Muscle layer of duodenum (tissue), 2 donors: ENCODE results near the gene SLC25A44.
"Not testable (repeated sequence)": the region's sequence is repeated elsewhere in the genome, so short reads cannot be mapped to it uniquely, and the experiment has no call there.

Source experiments
- H3K27ac ChIP-seq: one replicate; pipeline ENCODE4 v1.7.0; 2013; ENCODE audit warnings: mild to moderate bottlenecking, low read length
- H3K27me3 ChIP-seq: one replicate; pipeline ENCODE4 v1.7.0; 2013; ENCODE audit warnings: low read depth, mild to moderate bottlenecking, control low read depth, low read length
- H3K36me3 ChIP-seq, 2 donors: one replicate each; pipeline ENCODE4 v1.7.0; 2013; ENCODE audit warnings: low read length in 2 of 2, control low read depth in 1 of 2, mild to moderate bottlenecking in 1 of 2; ENCODE audit not compliant: insufficient read depth in 2 of 2, control insufficient read depth in 1 of 2
- H3K4me1 ChIP-seq, 2 donors: one replicate each; pipeline ENCODE4 v1.7.0; 2013; ENCODE audit warnings: low read length in 2 of 2, mild to moderate bottlenecking in 2 of 2, control low read depth in 1 of 2, moderate library complexity in 1 of 2; ENCODE audit not compliant: insufficient read depth in 2 of 2, control insufficient read depth in 1 of 2
- H3K4me3 ChIP-seq, 2 donors: one replicate each; pipeline ENCODE4 v1.7.0; 2013; ENCODE audit warnings: low read length in 2 of 2, low read depth in 1 of 2, mild to moderate bottlenecking in 1 of 2
- H3K9me3 ChIP-seq, 2 donors: one replicate each; pipeline ENCODE4 v1.7.0; 2013; ENCODE audit warnings: low read length in 2 of 2, control low read depth in 1 of 2, mild to moderate bottlenecking in 1 of 2; ENCODE audit not compliant: control insufficient read depth in 1 of 2
- donor health status: healthy.

Gene SLC25A44

DNA sequence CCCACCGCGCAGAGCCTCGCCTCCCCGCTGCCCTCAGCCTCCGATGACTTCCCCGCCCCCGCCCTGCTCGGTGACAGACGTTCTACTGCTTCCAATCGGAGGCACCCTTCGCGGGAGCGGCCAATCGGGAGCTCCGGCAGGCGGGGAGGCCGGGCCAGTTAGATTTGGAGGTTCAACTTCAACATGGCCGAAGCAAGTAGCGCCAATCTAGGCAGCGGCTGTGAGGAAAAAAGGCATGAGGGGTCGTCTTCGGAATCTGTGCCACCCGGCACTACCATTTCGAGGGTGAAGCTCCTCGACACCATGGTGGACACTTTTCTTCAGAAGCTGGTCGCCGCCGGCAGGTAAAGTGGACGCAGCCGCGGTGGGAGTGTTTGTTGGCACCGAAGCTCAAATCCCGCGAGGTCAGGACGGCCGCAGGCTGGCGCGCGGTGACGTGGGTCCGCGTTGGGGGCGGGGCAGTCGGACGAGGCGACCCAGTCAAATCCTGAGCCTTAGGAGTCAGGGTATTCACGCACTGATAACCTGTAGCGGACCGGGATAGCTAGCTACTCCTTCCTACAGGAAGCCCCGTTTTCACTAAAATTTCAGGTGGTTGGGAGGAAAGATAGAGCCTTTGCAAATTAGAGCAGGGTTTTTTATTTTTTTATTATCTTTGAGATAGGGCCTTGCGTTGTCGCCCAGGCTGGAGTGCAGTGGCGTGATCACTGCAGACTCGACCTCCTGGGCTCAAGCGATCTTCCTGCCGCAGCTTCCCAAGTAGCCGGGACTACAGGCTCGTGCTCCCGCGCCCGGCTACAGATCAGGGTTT lies 19.1 kb downstream of the SLC25A44 start, which contains the start of gene PMF1:
PMF1 (plus strand) TSS at position 175 of the 811 bp plus-strand sequence; CDS start at position 184, 9 bp downstream.
- H3K4me1 ChIP-seq: peaks cover 6 to 15% of the 10 kb centered on the region in 2 donors
- peak within 1 kb of the TSS; percentile 95 for H3K27ac ChIP-seq
- H3K36me3 ChIP-seq: peaks cover 21 to 29% of the 10 kb centered on the region in 2 donors
- H3K27me3 ChIP-seq: no peaks in the 10 kb centered on the region
- H3K4me3 ChIP-seq: peak within 1 kb of the TSS; percentile 63 to 82
- no peaks in the 10 kb centered on the region for H3K9me3 ChIP-seq

DNA sequence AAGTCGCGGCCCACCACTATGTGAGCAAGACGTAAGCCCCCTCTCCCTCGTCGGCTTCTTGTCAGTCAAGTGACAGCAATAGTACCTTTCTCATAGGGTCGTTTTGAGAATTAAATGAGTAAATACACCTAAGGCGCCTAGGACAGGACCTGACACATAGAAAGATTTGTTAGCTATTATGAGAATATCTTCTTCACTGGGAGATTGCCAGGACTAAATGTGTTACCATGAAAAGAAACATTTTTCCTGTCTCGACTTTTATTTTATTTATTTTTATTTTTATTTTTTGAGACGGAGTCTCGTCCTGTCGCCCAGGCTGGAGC lies 19.7 kb downstream of the SLC25A44 start:
- Histone ChIP-seq H3K4me1 (peaks cover 8 to 15% of the 10 kb centered on the region in 2 donors), H3K4me3 (peak overlapping the region; percentile 63 to 82), H3K27me3 (no peaks in the 10 kb centered on the region), H3K27ac (peak overlapping the region; percentile 95), H3K36me3 (peaks cover 18 to 25% of the 10 kb centered on the region in 2 donors), H3K9me3 (no peaks in the 10 kb centered on the region)

DNA sequence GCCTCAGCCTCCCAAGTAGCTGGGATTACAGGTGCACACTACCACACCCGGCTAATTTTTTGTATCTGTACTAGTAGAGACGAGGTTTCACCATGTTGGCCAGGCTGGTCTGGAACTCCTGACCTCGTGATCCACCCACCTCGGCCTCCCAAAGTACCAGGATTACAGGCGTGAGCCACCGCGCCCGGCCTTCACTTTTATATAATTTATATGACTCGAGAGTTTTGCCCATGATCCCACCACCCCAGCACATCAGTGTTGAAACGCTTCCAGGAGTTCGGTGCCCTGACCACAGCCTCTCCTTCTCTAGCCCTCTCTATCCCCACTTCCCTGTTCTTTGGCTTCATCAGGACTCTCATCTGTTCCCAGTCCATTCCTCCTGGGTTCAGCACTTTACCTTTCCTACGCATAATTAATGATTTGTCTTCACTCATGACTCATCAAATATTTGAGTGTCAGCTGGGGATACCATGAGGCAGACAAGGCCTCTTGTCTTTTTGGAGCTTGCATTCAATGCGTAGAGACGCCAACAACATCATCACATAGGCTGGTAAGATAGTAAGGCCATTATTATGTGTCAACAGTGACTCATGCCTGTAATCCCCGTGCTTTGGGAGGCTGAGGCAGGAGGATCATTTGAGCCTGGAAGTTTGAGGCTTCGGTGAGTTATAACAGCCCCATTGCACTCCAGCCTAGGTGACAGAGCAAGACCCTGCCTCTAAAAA lies 20.3 kb downstream of the SLC25A44 start:
- H3K27me3 ChIP-seq: no peaks in the 10 kb centered on the region
- H3K27ac ChIP-seq: no peak overlapping the region
- peaks cover 12 to 21% of the 10 kb centered on the region in 2 donors for H3K36me3 ChIP-seq
- peaks cover 8 to 15% of the 10 kb centered on the region in 2 donors for H3K4me1 ChIP-seq
- no peaks in the 10 kb centered on the region for H3K9me3 ChIP-seq
- peak overlapping the region in 1 of 2 donors; percentile 63 for H3K4me3 ChIP-seq

DNA sequence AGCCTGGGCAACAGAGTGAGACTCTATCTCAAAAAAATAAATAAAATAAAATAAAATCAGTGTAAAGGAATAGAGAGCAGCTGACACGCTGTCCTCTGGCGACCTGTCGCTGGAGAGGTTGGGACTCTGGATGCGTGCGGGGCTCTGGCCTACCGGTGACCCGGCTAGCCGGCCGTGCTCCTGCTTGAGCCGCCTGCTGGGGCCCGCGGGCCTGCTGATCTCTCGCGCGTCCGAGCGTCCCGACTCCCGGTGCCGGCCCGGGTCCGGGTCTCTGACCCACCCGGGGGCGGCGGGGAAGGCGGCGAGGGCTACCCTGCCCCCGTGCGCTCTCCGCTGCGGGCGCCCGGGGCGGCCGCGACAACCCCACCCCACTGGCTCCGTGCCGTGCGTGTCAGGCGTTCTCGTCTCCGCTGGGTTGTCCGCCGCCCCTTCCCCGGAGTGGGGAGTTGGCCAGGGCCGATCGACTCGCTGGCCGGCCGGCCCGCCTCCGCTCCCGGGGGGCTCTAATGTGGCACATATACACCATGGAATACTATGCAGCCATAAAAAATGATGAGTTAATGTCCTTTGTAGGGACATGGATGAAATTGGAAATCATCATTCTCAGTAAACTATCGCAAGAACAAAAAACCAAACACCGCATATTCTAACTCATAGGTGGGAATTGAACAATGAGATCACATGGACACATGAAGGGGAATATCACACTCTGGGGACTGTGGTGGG lies 22.6 kb downstream of the SLC25A44 start:
- not testable (repeated sequence) for H3K9me3 ChIP-seq, H3K27ac ChIP-seq, H3K27me3 ChIP-seq, H3K4me3 ChIP-seq
- Histone ChIP-seq H3K4me1 (peaks cover 8 to 15% of the 10 kb centered on the region in 2 donors), H3K36me3 (peaks cover 13 to 14% of the 10 kb centered on the region in 2 donors)

DNA sequence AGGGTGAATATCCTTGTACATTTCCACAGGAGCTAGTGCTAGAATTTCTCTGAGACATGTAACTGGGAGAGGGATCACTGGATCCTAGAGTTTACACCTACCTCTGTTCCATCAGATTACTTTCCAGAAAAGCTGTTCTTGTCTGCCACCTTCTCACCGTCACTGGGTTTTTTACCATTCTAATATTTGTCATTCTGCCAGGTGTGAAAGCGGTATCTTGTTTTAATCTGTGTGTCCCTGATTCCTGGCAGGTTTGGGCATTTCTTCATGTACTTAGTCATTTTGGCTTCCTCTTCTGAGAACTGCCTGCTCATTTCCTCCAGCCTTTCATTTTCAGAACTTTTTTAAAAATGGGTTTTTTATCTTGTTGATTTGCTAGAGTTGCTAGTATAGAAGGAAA lies 24.0 kb downstream of the SLC25A44 start:
- H3K4me1 ChIP-seq: peaks cover 8% of the 10 kb centered on the region in 2 donors
- H3K4me3 ChIP-seq: no peak overlapping the region

DNA sequence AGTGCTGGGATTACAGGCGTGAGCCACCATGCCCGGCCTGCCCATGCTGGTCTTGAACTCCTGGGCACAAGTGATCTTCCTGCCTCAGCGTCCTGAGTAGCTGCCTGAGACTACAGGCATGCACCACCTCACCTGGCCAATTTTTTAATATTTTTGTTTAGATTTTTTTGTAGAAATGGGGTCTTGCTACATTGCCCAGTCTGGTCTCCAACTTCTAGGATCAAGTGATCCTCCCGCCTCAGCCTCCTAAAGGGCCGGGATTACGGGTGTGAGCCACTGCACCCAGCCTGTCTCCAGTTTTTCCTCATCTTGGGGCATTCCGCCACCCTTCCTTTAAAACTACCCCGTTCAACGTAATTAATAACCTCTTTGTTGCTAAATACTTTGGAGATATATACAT lies 26.3 kb downstream of the SLC25A44 start:
- H3K4me1 ChIP-seq: peaks cover 1 to 8% of the 10 kb centered on the region in 2 donors
- no peaks in the 10 kb centered on the region for H3K9me3 ChIP-seq
- no peaks in the 10 kb centered on the region for H3K27me3 ChIP-seq
- peaks cover 25 to 34% of the 10 kb centered on the region in 2 donors for H3K36me3 ChIP-seq
- H3K4me3 ChIP-seq: no peak overlapping the region
- no peak overlapping the region for H3K27ac ChIP-seq

More for the DNA sequence above, 24.0 kb downstream of the SLC25A44 start:
- H3K9me3 ChIP-seq: no peaks in the 10 kb centered on the region
- peak overlapping the region; percentile 77 for H3K27ac ChIP-seq
- no peaks in the 10 kb centered on the region for H3K27me3 ChIP-seq
- peaks cover 16 to 24% of the 10 kb centered on the region in 2 donors for H3K36me3 ChIP-seq

DNA sequence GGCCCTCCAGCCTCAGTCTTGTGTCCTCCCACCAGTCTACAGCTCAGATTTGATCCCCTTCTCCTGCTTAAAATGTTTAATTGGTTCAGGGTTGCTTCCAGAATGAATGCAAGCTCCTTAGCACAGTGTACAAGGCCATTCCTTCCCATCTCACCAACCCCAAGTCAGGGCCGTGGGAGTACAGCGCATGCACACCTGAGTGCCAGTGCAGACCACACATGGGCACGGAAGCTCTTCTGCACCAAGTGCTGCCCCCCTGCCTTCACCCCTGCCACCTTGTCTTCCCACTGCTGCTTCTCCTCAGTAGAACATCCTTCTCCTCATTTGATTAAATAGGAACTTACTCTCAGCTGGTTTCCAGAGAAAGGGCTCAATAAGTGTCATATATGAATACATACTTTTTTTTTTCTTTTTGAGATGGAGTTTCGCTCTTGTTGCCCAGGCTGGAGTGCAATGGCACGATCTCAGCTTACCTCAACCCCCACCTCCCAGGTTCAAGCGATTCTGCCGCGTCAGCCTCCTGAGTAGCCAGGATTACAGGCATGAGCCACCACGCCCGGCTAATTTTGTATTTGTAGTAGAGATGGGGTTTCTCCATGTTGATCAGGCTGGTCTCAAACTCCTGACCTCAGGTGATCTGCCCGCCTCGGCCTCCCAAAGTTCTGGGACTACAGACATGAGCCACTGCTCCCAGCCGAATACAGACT lies 28.2 kb downstream of the SLC25A44 start:
- H3K27me3 ChIP-seq: no peaks in the 10 kb centered on the region
- H3K4me3 ChIP-seq: no peak overlapping the region
- H3K4me1 ChIP-seq: peaks cover 4 to 8% of the 10 kb centered on the region in 2 donors
- no peaks in the 10 kb centered on the region for H3K9me3 ChIP-seq
- H3K36me3 ChIP-seq: peaks cover 25 to 39% of the 10 kb centered on the region in 2 donors
- H3K27ac ChIP-seq: no peak overlapping the region

DNA sequence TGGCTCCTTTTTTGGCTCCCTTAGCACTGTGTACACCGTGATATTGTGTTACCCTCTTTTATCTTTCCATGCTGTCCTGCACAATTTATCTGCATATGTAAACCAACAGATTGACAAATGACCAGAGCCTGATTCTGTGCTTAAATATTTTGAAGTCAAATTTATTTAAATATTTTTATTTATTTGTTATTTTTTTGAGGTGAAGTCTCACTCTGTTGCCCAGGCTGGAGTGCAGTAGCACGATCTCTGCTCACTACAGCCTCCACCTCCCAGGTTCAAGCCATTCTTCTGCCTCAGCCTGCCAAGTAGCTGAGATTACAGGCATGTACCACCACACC lies 31.7 kb downstream of the SLC25A44 start:
- Histone ChIP-seq H3K27me3 (no peaks in the 10 kb centered on the region), H3K9me3 (no peaks in the 10 kb centered on the region), H3K36me3 (peaks cover 30 to 41% of the 10 kb centered on the region in 2 donors), H3K27ac (no peak overlapping the region), H3K4me3 (no peak overlapping the region), H3K4me1 (peaks cover 0 to 8% of the 10 kb centered on the region in 2 donors)

DNA sequence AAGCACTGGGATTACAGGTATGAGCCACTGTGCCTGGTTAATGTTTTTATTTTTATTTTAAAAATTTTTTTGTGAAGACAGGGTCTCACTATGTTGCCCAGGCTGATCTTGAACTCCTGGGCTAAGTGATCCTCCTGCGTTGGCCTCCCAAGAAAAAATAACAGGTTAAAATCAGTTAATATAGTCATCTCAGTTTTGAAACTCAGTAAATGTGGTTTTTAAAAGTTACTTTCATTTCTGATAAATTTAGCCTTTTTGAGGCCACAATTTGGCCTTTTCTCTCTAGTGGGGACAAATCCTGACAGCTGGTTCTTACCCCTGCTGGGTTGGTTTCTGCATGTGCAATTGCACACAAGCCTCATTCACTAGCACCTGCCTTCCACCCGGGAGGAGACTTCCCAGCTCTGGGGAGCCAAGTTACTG lies 32.2 kb downstream of the SLC25A44 start:
- H3K4me1 ChIP-seq: peaks cover 0 to 8% of the 10 kb centered on the region in 2 donors
- no peaks in the 10 kb centered on the region for H3K27me3 ChIP-seq
- no peak overlapping the region for H3K4me3 ChIP-seq
- H3K27ac ChIP-seq: no peak overlapping the region
- H3K36me3 ChIP-seq: peaks cover 25 to 37% of the 10 kb centered on the region in 2 donors
- H3K9me3 ChIP-seq: no peaks in the 10 kb centered on the region

DNA sequence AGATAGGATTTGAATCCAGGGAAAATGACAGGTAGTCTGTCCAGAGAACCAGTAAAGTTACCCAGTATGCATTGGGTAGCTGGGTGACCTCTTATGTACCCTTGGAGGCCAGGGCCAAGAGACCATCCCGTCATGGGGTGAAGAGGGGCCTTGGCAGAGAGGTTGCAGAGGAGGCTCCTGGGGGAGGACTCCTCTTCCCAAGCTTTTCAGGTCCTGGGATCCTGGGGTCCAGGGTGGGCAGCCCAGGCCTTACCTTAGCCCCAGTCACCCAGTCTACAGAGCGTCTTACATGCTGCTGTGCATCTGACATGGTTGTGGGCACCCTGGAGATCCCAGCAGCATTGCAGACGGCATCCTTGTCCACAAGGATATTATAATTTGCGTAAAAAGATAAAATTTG lies 32.9 kb downstream of the SLC25A44 start:
- Histone ChIP-seq H3K27ac (no peak overlapping the region), H3K36me3 (peaks cover 19 to 30% of the 10 kb centered on the region in 2 donors), H3K4me3 (no peak overlapping the region), H3K9me3 (no peaks in the 10 kb centered on the region), H3K4me1 (peaks cover 0 to 8% of the 10 kb centered on the region in 2 donors), H3K27me3 (no peaks in the 10 kb centered on the region)
